PC-9 (cell line): Measurements from ENCODE around the gene C16orf46. TPM values are rescaled to one million over a fixed set of nuclear protein-coding genes. Genes with fewer than 3 reads are reported as not detected.

Experiments
- BruUV-seq: library from RNA; stranded (reverse); fragments of 400-500 nt; replicated peaks from 2 replicates; lab custom pipeline; 2021; lab: Mats Ljungman, UMichigan
- CTCF ChIA-PET: fragments of 300-600 bp; sonication (Branson Sonifier 250); formaldehyde crosslinking; loops from one replicate; lab custom pipeline; 2022; ENCODE audit warnings: antibody characterized with exemption; lab: Charles Lee
- POLR2A ChIA-PET: fragments of 300-600 bp; sonication (Branson Sonifier 250); formaldehyde crosslinking; loops from one replicate; lab custom pipeline; 2022; ENCODE audit warnings: antibody characterized with exemption; ENCODE audit not compliant: unreplicated experiment; lab: Charles Lee
- DNase-seq, 2 experiments: peaks; one replicate each; pipeline versions ENCODE4 v3.0.0 to v3.0.0-alpha.2; 2015 to 2022; ENCODE audit warnings: mixed read lengths in 1 of 2
- H2AFZ ChIP-seq: fragments of 200-600 bp; sonication (generic); 2 replicates; pipeline ENCODE4 v1.8.1; 2017; ENCODE audit warnings: antibody characterized with exemption
- H3F3A ChIP-seq: fragments of 200-600 bp; sonication (generic); 2 replicates; pipeline ENCODE4 v1.8.1; 2017; ENCODE audit warnings: antibody characterized with exemption, mild to moderate bottlenecking, low read depth; ENCODE audit not compliant: insufficient read depth
- H3K27ac ChIP-seq: fragments of 200-600 bp; sonication (generic); 2 replicates; pipeline ENCODE4 v1.6.1; 2016; ENCODE audit warnings: mixed run types
- H3K27me3 ChIP-seq: fragments of 200-600 bp; sonication (generic); 2 replicates; pipeline ENCODE4 v1.6.1; 2016; ENCODE audit warnings: low read depth, mixed run types; ENCODE audit not compliant: insufficient read depth
- H3K36me3 ChIP-seq: fragments of 200-600 bp; sonication (generic); 2 replicates; pipeline ENCODE4 v1.6.1; 2016; ENCODE audit warnings: low read depth, mixed run types
- H3K4me1 ChIP-seq: fragments of 200-600 bp; sonication (generic); replicated peaks from 2 replicates; pipeline ENCODE4 v1.6.1; 2016; ENCODE audit warnings: mixed run types; ENCODE audit not compliant: insufficient read depth
- H3K4me2 ChIP-seq: fragments of 200-600 bp; sonication (generic); 2 replicates; pipeline ENCODE4 v1.6.1; 2017; ENCODE audit warnings: mixed run types
- H3K4me3 ChIP-seq: fragments of 200-600 bp; sonication (generic); 2 replicates; pipeline ENCODE4 v1.6.1; 2016; ENCODE audit warnings: mixed run types
- H3K79me2 ChIP-seq: fragments of 200-600 bp; sonication (generic); 2 replicates; pipeline ENCODE4 v1.6.1; 2017; ENCODE audit warnings: low read depth, mixed run types
- H3K9me2 ChIP-seq: fragments of 200-600 bp; sonication (generic); 2 replicates; pipeline ENCODE4 v1.8.1; 2017; ENCODE audit warnings: mild to moderate bottlenecking; ENCODE audit not compliant: insufficient read depth
- H3K9me3 ChIP-seq: fragments of 200-600 bp; sonication (generic); 2 replicates; pipeline ENCODE4 v1.8.1; 2016; ENCODE audit warnings: low read depth; ENCODE audit not compliant: insufficient read depth
- H4K20me1 ChIP-seq: fragments of 200-600 bp; sonication (generic); 2 replicates; pipeline ENCODE4 v1.8.1; 2017; ENCODE audit not compliant: insufficient read depth
- CTCF ChIP-seq: fragments of 200-600 bp; sonication (generic); conservative IDR thresholded peaks from 2 replicates; pipeline ENCODE4 v1.6.1; 2017; ENCODE audit warnings: mixed run types, antibody characterized with exemption, mild to moderate bottlenecking, moderate library complexity
- EZH2 ChIP-seq: fragments of 200-600 bp; sonication (generic); IDR thresholded peaks from 2 replicates; pipeline ENCODE4 v1.8.0; 2017; ENCODE audit warnings: antibody characterized with exemption, low read depth
- intact Hi-C: fragments of 100-400 bp; cut with micrococcal nuclease; formaldehyde crosslinking; loops from one replicate; pipeline ENCODE4 v1.10.0; 2022; ENCODE audit not compliant: unreplicated experiment
- total RNA-seq: library from RNA; stranded (reverse); gene quantifications from 2 replicates; pipeline ENCODE4 v1.2.3, GENCODE V29; 2021

C16orf46 gene
- total RNA-seq, 1 experiment from 2014 or later, result 0.92 TPM

GRCh38 chr16:81094771-81095251, 17.8 kb upstream of the C16orf46 start:
- H3K4me3 ChIP-seq, result peak overlapping the region; percentile 98
- no peak for DNase-seq
- peaks cover 13% of the 10 kb centered on the region for H3F3A ChIP-seq
- H3K27ac ChIP-seq, result no peak overlapping the region
- TSS peak; percentile 34 for BruUV-seq
- H3K4me1 ChIP-seq, result peaks cover 29% of the 10 kb centered on the region
- H3K27me3 ChIP-seq, result no peaks in the 10 kb centered on the region
- intact Hi-C loops, result no loop called here
- H3K36me3 ChIP-seq, result peaks cover 11% of the 10 kb centered on the region; the same call in 1 of the 2 replicates
- ChIA-PET POLR2A (interaction anchor here (0.6 to 0.7 kb wide), 2 partner anchors 96 to 111 kb away, joined by 3 to 28 read pairs; no protein-coding TSS in a partner anchor), CTCF (no interaction called here)
- TF ChIP-seq EZH2 (no peak), CTCF (no peak)
- H3K9me2 ChIP-seq, result no peaks in the 10 kb centered on the region
- H2AFZ ChIP-seq, result peak overlapping the region; percentile 88; the same call in 1 of the 2 replicates
- no peaks in the 10 kb centered on the region; the same call in 1 of the 2 replicates for H3K9me3 ChIP-seq
- peaks cover 54% of the 10 kb centered on the region for H3K79me2 ChIP-seq
- no peaks in the 10 kb centered on the region for H4K20me1 ChIP-seq
- H3K4me2 ChIP-seq, result peak overlapping the region; percentile 82

- no TSS peak for BruUV-seq
- intact Hi-C loops, result no loop called here
- Histone ChIP-seq H3K9me3 (no peaks in the 10 kb centered on the region), H4K20me1 (no peaks in the 10 kb centered on the region), H3F3A (no peaks in the 10 kb centered on the region), H3K79me2 (peaks cover 47% of the 10 kb centered on the region), H3K9me2 (no peaks in the 10 kb centered on the region), H3K4me1 (no peaks in the 10 kb centered on the region), H2AFZ (no peak overlapping the region), H3K27ac (no peak overlapping the region), H3K4me2 (no peak overlapping the region), H3K36me3 (peaks cover 11% of the 10 kb centered on the region; the same call in 1 of the 2 replicates), H3K4me3 (no peak overlapping the region), H3K27me3 (no peaks in the 10 kb centered on the region)
- no peak for DNase-seq
- no peak for TF ChIP-seq CTCF
- TF ChIP-seq EZH2, result no peak
- POLR2A ChIA-PET, result no interaction called here
- CTCF ChIA-PET, result no interaction called here
Measured at GRCh38 chr16:81088836-81089235, 11.8 kb upstream of the C16orf46 start.

GRCh38 chr16:81081014-81081413, 4.0 kb upstream of the C16orf46 start:
- Histone ChIP-seq H3K36me3 (no peaks in the 10 kb centered on the region), H3F3A (peaks cover 24% of the 10 kb centered on the region; the same call in 1 of the 2 replicates), H3K27me3 (no peaks in the 10 kb centered on the region), H3K9me2 (no peaks in the 10 kb centered on the region), H3K4me1 (peaks cover 11% of the 10 kb centered on the region; the same call in 1 of the 2 replicates), H3K4me2 (no peak overlapping the region), H3K79me2 (peaks cover 3% of the 10 kb centered on the region; the same call in 1 of the 2 replicates), H3K27ac (no peak overlapping the region), H3K9me3 (no peaks in the 10 kb centered on the region), H3K4me3 (no peak overlapping the region), H2AFZ (no peak overlapping the region), H4K20me1 (no peaks in the 10 kb centered on the region)
- no peak for TF ChIP-seq CTCF
- POLR2A ChIA-PET, result no interaction called here
- intact Hi-C loops, result no loop called here
- CTCF ChIA-PET, result no interaction called here
- DNase-seq, result no peak
- BruUV-seq, result no TSS peak
